HEK293 (cell line): ENCODE data around the gene B4GALT3.

Source experiments
- SP2 ChIP-seq: fragments of 450-650 bp; formaldehyde crosslinking; IDR thresholded peaks from 2 replicates; pipeline ENCODE4 v1.5.1; 2016; ENCODE audit warnings: missing biosample characterization, missing genetic modification characterization
- ZBTB21 ChIP-seq: fragments of 450-650 bp; formaldehyde crosslinking; IDR thresholded peaks from 2 replicates; pipeline ENCODE4 v1.5.1; 2017; ENCODE audit warnings: missing biosample characterization, missing genetic modification characterization
- ZNF121 ChIP-seq: fragments of 450-650 bp; formaldehyde crosslinking; IDR thresholded peaks from 2 replicates; pipeline ENCODE4 v1.5.1; 2016; ENCODE audit warnings: missing biosample characterization, missing genetic modification characterization
- ZNF133 ChIP-seq: fragments of 450-650 bp; formaldehyde crosslinking; IDR thresholded peaks from 2 replicates; pipeline ENCODE4 v1.5.1; 2016; ENCODE audit warnings: missing biosample characterization, missing genetic modification characterization
- ZNF274 ChIP-seq, 2 experiments: fragments of 200-500 bp in 1 of 2; fragments of 450-650 bp in 1 of 2; sonication (Bioruptor generic) in 1 of 2; formaldehyde crosslinking in 1 of 2; IDR thresholded peaks; 2 replicates each; pipeline versions ENCODE4 v1.5.1 to v1.6.1; 2014 to 2016; ENCODE audit warnings: borderline replicate concordance in 1 of 2, inconsistent platforms in 1 of 2, low read length in 1 of 2, missing biosample characterization in 1 of 2, missing genetic modification characterization in 1 of 2
- ZNF292 ChIP-seq: fragments of 450-650 bp; formaldehyde crosslinking; IDR thresholded peaks from 2 replicates; pipeline ENCODE4 v1.5.1; 2016; ENCODE audit warnings: low read depth, missing biosample characterization, missing genetic modification characterization, borderline replicate concordance
- ZNF501 ChIP-seq: fragments of 450-650 bp; formaldehyde crosslinking; IDR thresholded peaks from 2 replicates; pipeline ENCODE4 v1.5.1; 2016; ENCODE audit warnings: missing biosample characterization, missing genetic modification characterization
- ZNF530 ChIP-seq: fragments of 450-650 bp; formaldehyde crosslinking; IDR thresholded peaks from 2 replicates; pipeline ENCODE4 v1.5.1; 2016; ENCODE audit warnings: low read depth, missing biosample characterization, missing genetic modification characterization
- TF ChIP-seq, protein P1 (sequence below): fragments of 450-650 bp; formaldehyde crosslinking; IDR thresholded peaks from 2 replicates; pipeline ENCODE4 v1.5.1; 2016; ENCODE audit warnings: missing biosample characterization, missing genetic modification characterization
- TF ChIP-seq, protein P2 (sequence below): sonication (generic); formaldehyde crosslinking; IDR thresholded peaks from 2 replicates; pipeline ENCODE4 v1.8.1; 2022; ENCODE audit warnings: mild to moderate bottlenecking, moderate library complexity, missing genetic modification reagents
- TF ChIP-seq, protein P3 (sequence below): fragments of 450-650 bp; formaldehyde crosslinking; IDR thresholded peaks from 2 replicates; pipeline ENCODE4 v1.5.1; 2016; ENCODE audit warnings: missing biosample characterization, missing genetic modification characterization
- TF ChIP-seq, protein P4 (sequence below): fragments of 450-650 bp; formaldehyde crosslinking; IDR thresholded peaks from 2 replicates; pipeline ENCODE4 v1.5.1; 2017; ENCODE audit warnings: missing biosample characterization, mild to moderate bottlenecking, missing genetic modification characterization, moderate library complexity

DNA sequence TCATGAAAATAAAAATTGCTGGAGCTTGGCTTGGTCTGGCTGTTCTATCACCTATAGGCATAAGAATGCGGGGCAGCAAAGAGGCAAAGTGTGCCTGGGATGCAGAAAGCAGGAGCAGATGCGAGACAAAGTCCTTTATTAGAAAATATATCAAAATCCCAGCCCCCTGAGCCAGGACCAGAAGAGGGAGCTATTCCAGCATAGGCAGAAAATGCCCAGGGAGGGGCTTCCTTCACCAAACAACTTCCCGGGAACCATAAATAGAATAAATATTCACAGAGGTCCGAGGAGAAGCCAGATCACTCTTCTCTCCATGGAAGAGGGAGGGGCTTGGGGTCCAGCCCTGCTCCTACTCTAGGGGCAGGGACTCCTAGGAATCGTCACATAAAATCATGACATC lies 6.1 kb downstream of the B4GALT3 start:
- TF ChIP-seq, protein P1, sequence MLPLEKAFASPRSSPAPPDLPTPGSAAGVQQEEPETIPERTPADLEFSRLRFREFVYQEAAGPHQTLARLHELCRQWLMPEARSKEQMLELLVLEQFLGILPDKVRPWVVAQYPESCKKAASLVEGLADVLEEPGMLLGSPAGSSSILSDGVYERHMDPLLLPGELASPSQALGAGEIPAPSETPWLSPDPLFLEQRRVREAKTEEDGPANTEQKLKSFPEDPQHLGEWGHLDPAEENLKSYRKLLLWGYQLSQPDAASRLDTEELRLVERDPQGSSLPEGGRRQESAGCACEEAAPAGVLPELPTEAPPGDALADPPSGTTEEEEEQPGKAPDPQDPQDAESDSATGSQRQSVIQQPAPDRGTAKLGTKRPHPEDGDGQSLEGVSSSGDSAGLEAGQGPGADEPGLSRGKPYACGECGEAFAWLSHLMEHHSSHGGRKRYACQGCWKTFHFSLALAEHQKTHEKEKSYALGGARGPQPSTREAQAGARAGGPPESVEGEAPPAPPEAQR (tag by site-specific recombination) = no peak
- TF ChIP-seq ZNF274 (IDR thresholded peaks at IDR 0.05; ENCODE audit: low read length) = no peak
- TF ChIP-seq ZNF274 (tag by site-specific recombination; IDR thresholded peaks at IDR 0.05; ENCODE audit: borderline replicate concordance) = no peak
- TF ChIP-seq, protein P2, sequence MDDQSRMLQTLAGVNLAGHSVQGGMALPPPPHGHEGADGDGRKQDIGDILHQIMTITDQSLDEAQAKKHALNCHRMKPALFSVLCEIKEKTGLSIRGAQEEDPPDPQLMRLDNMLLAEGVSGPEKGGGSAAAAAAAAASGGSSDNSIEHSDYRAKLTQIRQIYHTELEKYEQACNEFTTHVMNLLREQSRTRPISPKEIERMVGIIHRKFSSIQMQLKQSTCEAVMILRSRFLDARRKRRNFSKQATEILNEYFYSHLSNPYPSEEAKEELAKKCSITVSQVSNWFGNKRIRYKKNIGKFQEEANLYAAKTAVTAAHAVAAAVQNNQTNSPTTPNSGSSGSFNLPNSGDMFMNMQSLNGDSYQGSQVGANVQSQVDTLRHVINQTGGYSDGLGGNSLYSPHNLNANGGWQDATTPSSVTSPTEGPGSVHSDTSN (CRISPR knock-in tag) = no peak
- TF ChIP-seq ZNF501 (tag by site-specific recombination) = no peak
- TF ChIP-seq, protein P3, sequence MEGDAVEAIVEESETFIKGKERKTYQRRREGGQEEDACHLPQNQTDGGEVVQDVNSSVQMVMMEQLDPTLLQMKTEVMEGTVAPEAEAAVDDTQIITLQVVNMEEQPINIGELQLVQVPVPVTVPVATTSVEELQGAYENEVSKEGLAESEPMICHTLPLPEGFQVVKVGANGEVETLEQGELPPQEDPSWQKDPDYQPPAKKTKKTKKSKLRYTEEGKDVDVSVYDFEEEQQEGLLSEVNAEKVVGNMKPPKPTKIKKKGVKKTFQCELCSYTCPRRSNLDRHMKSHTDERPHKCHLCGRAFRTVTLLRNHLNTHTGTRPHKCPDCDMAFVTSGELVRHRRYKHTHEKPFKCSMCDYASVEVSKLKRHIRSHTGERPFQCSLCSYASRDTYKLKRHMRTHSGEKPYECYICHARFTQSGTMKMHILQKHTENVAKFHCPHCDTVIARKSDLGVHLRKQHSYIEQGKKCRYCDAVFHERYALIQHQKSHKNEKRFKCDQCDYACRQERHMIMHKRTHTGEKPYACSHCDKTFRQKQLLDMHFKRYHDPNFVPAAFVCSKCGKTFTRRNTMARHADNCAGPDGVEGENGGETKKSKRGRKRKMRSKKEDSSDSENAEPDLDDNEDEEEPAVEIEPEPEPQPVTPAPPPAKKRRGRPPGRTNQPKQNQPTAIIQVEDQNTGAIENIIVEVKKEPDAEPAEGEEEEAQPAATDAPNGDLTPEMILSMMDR = 0 out of 2 replicates have a peak, but pooled peaks have one; percentile 8
- TF ChIP-seq ZNF530 (tag by site-specific recombination) = no peak
- no peak for TF ChIP-seq ZBTB21 (tag by site-specific recombination)
- TF ChIP-seq, protein P4, sequence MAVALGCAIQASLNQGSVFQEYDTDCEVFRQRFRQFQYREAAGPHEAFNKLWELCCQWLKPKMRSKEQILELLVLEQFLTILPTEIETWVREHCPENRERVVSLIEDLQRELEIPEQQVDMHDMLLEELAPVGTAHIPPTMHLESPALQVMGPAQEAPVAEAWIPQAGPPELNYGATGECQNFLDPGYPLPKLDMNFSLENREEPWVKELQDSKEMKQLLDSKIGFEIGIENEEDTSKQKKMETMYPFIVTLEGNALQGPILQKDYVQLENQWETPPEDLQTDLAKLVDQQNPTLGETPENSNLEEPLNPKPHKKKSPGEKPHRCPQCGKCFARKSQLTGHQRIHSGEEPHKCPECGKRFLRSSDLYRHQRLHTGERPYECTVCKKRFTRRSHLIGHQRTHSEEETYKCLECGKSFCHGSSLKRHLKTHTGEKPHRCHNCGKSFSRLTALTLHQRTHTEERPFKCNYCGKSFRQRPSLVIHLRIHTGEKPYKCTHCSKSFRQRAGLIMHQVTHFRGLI (tag by site-specific recombination) = no peak
- TF ChIP-seq ZNF121 (tag by site-specific recombination) = no peak
- no peak for TF ChIP-seq ZNF292 (tag by site-specific recombination)
- no peak for TF ChIP-seq SP2 (tag by site-specific recombination)
- no peak for TF ChIP-seq ZNF133 (tag by site-specific recombination)
